ENCODE results near the gene COPA. TPM values are rescaled to one million over a fixed set of nuclear protein-coding genes. Genes with fewer than 3 reads are reported as not detected.

The COPA gene
- total RNA-seq, 4 donors from 2014 or later, result 74.9 to 99.8 (median 91.3) TPM

- H3K27ac ChIP-seq, result no peak within 1 kb of the TSS
- peaks cover 0 to 26% (median 0%) of the 10 kb centered on the region in 4 donors for H3K27me3 ChIP-seq
- TF ChIP-seq POLR2A (IDR thresholded peaks at IDR 0.05) (no peak), CTCF (IDR thresholded peaks at IDR 0.05) (no peak)
- H3K4me1 ChIP-seq, result no peaks in the 10 kb centered on the region
- no peaks in the 10 kb centered on the region for H3K36me3 ChIP-seq
- intact Hi-C loops (cut with DNase I), result no loop called here
- 72 to 76% methylated on average over 7 to 9 of the region's 15 CpGs for WGBS, 2 donors
- no peaks in the 10 kb centered on the region for H3K9me3 ChIP-seq
- DNase-seq, result no peak
- H3K4me3 ChIP-seq, result no peak within 1 kb of the TSS
Observed at GRCh38 chr1:160366731-160367515, 23.9 kb upstream of the COPA start, which contains the start of gene NHLH1. Gene NHLH1, plus strand, starts transcription at chr1:160367071. Its CDS starts 3,661 bp downstream, at chr1:160370732.

- TF ChIP-seq POLR2A (IDR thresholded peaks at IDR 0.05) (no peak), CTCF (IDR thresholded peaks at IDR 0.05) (no peak)
- H3K4me1 ChIP-seq, result no peaks in the 10 kb centered on the region
- H3K36me3 ChIP-seq, result peaks cover 0 to 11% (median 0%) of the 10 kb centered on the region in 3 donors
- no peak overlapping the region for H3K4me3 ChIP-seq
- WGBS, 2 donors, result no CpG with 5 or more reads among the region's 1 CpG
- intact Hi-C loops (cut with DNase I), result no loop called here
- H3K27ac ChIP-seq, result no peak overlapping the region
- no peaks in the 10 kb centered on the region for H3K9me3 ChIP-seq
- H3K27me3 ChIP-seq, result peaks cover 0 to 10% (median 0%) of the 10 kb centered on the region in 4 donors
- DNase-seq, result no peak
Observed at GRCh38 chr1:160365325-160365724, 22.3 kb upstream of the COPA start.

GRCh38 chr1:160363951-160364735, 21.1 kb upstream of the COPA start:
- intact Hi-C loops (cut with DNase I), result no loop called here
- Histone ChIP-seq H3K9me3 (no peaks in the 10 kb centered on the region), H3K36me3 (peaks cover 0 to 23% (median 0%) of the 10 kb centered on the region in 3 donors), H3K27ac (no peak overlapping the region), H3K4me3 (no peak overlapping the region), H3K27me3 (peaks cover 0 to 9% (median 0%) of the 10 kb centered on the region in 4 donors), H3K4me1 (no peaks in the 10 kb centered on the region)
- DNase-seq, result no peak
- no peak for TF ChIP-seq CTCF (IDR thresholded peaks at IDR 0.05)
- no peak for TF ChIP-seq POLR2A (IDR thresholded peaks at IDR 0.05)
- WGBS, 2 donors, result 67 to 68% methylated on average over 9 to 12 of the region's 12 CpGs

- intact Hi-C loops (cut with DNase I), result no loop called here
- H3K27me3 ChIP-seq, result peaks cover 0 to 9% (median 0%) of the 10 kb centered on the region in 4 donors
- no peaks in the 10 kb centered on the region for H3K4me1 ChIP-seq
- no peaks in the 10 kb centered on the region for H3K9me3 ChIP-seq
- no peak for TF ChIP-seq CTCF (IDR thresholded peaks at IDR 0.05)
- no peak for TF ChIP-seq POLR2A (IDR thresholded peaks at IDR 0.05)
- no peak for DNase-seq
- no peak overlapping the region for H3K4me3 ChIP-seq
- WGBS, 2 donors, result 50 to 58% methylated on average over 5 of the region's 5 CpGs
- peaks cover 0 to 34% (median 0%) of the 10 kb centered on the region in 3 donors for H3K36me3 ChIP-seq
- H3K27ac ChIP-seq, result no peak overlapping the region
Observed at GRCh38 chr1:160363010-160363409, 20.0 kb upstream of the COPA start.
